Fibroblast of peridontal ligament (primary cell): Measurements from ENCODE around the gene ANKRD44.
"Not testable (repeated sequence)": the region's sequence is repeated elsewhere in the genome, so short reads cannot be mapped to it uniquely, and the experiment has no call there.

Source experiments
- DNase-seq: peaks from one replicate; pipeline ENCODE4 v3.0.0-alpha.2; 2010; ENCODE audit errors: extremely low read depth

The ANKRD44 gene

DNA sequence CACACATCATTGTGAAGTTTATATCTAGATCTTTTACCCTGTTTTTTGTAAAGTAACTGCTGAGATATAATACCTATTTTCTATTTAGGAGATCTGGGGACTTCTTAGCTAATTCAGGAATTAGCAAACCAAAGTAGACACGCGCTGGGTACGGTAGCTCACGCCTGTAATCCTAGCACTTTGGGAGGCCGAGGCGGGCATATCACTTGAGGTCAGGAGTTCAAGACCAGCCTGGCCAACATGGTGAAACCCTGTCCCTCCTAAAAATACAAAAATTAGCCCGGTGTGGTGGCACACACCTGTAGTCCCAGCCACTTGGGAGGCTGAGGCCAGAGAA is 23.0 kb downstream of the ANKRD44 start:
- not testable (repeated sequence) for DNase-seq

DNA sequence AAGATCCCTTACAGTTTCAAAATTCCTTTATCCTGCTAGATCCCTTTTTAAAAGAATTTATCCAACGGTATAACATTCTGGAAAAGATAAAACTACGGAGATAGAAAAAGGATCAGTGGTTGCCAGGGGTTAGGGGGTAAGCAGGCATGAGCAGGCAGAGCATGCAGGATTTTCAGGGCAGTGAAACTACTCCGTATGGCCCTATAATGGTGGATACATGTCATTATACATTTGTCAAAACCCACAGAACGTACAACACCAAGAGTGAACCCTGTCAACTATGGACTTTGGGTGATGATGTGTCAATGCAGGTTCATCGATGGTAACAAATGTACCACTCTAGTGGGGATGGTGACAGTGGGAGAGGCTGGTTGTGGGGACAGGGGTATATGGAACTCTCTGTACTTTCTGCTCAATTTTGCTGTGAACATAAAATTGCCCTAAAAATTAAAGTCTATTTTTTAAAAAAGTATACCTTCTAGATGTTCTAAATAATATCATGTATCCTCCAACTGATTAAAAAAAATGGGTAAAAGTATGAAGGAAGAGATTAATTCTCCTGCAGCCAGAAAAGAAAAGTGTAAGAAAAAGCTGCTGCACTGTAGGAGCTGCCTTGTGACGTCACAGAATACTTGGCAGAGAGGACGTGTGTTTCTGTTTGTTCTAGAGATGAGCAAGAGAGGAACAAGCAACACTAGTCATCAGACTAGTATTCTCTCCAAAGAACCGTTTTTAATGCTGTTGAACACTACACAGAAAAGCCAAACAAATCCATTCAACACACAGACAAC is 23.6 kb downstream of the ANKRD44 start:
- DNase-seq = peak; percentile 94

DNA sequence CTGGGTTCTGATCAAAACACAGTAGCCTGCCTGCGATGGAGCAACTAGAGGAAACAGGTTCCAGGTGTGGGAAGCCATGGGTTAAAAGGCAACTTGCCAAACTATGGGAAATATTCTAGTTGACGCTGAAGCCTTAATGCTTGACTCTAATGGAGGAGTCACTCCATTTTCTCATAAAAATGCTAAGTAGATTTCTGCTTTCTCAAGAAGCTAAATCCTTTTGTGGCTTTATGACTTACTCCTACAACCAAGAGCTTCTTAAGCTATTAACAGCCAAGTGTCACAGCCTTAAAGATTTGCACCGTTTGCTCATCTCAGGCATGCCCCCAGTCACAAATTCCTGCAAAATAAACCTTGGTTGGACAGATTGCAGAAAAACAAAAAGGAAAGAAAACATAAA is 25.2 kb downstream of the ANKRD44 start:
- no peak for DNase-seq

DNA sequence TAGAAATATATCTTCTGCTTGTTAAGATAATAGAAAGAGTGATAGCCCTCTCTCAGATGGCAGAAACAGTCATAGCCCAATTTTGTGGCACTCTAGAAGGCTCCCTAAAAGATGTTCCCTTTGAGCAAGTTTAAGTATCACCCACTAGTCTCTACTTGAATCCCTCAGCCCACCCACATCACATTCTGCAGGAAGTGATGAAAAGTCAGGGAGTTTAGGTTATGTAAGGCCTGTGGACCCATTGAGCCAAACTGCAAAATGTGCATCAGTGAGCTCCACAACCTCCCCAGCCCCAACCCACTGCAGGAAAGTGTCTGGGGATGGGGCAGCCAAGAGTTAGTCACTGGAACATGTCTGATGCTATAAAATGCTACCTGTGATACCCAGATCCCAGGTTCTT is 25.6 kb downstream of the ANKRD44 start:
- no peak for DNase-seq

DNA sequence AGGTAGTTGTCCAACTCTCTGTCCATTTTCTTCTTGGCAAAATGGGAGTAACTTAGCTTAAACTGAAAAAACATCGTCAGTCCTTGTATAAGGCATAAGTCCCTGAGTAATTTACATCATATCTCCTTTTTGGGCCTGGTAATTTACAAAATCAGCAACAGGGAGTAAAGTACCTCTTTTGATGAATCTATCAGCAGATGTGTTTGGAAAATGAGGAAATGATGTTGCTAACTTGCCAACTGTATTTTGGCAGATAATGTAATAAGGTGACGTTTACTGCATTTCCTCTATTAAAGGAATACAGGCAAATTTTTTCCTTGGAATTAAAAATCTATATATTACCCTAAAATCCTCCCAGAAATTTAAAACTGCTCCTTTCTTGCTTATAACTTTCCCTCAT is 29.2 kb downstream of the ANKRD44 start:
- DNase-seq = no peak

DNA sequence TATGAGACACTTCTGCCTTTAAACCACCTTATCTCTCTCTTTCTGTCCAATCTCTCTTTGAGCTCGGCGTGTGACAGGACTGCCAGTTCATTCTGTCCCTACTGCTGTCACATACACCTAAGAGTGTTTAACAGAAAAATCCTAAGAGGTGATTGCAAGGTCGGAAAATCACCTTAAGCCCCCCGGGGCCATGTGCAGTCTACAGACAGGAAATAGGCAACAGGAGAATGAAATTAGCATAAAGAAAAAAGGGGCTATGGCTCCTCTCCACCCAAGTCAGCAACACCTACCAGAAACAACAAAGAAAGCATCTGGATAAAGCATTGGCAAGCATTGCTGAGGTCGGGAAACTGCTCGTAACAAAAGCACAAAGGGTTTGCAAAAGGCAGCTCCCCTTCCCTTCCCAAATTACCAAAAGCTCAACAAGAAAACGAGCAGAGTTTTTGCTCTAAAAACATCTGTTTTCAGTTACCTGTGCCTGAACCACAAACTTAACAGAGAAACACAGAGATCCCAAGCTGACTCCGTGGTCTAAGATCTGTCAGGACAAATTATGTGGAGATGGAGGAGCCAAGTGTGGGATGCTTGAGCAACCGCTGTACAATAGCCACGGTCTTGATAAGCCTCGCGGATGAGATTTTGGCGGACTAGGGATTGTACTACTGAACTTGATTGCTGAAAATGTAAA is 30.4 kb downstream of the ANKRD44 start:
- DNase-seq = peak; percentile 89

DNA sequence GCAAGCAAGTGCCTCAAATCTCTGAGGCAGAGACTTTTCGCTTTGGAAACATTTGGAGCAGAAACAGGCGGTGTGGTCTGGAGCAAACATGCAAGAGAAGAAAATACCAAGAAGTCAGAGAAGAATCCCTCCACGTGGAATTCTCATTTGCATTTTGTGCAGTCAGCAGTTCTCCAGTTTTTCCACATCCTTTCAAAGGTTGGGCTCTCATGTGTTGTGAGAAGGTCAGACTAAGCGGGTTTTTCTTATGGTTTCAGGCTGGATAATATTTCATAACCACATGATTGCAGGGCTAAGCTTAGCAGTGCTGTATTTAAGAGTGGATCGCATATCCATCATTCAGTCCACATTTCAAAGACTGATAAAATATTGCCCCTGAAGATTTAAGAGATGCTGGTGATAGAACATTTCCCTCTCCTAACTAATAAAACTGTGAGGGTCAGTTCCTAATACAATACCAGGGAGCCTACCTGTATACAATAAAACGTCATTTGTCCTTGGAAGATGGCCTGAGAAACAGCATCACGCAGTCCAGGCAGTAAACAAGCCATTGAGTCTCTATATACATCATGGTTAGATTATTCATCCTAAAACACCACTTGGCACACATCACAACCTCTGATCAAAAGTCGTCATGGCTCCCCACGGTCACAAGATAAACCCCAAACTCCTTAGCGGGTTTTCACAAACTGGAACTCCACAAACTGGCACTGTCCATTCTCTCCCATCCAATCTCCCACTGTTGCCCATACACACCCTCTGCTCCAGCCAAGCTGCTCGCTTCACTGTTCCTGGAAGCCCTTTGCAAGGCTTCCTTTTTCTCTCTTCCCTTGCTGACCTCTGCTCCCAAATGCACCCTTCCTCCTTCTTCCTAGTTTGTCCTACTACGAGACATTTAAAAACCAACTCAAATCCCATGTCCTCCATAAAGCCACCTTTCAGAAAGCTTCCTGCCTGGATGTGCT is 31.5 kb downstream of the ANKRD44 start:
- DNase-seq = peak; percentile 79

DNA sequence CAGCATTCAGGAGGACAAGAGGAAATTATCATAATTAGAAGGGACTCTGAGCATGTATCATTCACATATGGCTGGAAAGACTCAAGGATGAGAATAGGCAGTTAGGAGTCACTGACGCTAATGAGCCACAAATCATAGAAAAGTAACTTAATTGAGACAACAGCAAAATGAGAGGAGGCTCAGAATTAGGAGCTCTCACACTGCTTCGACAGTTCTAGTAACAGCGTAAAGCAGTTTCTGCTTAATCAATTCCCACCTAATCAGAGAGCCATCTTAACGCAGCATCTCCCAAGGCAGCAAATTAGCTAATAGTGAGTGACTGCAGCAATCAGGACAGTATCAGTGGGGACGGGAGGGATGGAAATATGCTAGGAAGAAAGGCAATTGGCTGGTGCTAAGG is 32.8 kb downstream of the ANKRD44 start:
- DNase-seq = no peak

DNA sequence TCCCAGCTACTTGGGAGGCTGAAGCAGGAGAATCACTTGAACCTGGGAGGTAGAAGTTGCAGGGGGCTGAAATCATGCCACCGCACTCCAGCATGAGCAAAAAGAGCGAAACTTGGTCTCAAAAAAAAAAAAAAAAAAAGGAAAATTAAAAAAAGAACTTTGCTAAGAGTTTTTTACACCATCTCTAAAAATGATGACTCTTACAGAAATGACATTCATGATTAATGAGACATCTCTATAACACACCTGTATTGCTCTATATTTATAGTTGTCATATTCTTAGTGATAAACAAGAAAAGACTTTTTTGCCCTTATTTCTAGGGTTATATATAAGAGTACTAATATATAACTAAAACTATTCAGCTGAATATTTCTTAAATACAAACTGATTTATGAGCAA is 34.4 kb downstream of the ANKRD44 start:
- no peak for DNase-seq

DNA sequence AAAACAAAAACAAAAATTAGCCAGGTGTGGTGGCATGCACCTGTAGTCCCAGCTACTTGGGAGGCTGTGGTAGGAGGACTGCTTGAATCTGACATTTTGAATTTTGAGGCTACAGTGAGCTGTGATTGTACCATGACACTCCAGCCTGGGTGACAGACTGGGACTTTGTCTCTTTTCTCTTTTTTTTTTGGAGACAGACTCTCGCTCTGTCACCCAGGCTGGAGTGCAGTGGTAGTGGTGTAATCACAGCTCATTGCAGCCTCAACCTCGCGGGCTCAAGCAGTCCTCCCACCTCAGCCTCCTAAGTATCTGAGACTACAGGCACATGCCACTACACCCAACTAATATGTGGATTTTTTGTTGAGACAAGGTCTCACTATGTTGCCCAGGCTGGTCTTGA is 35.6 kb downstream of the ANKRD44 start:
- DNase-seq = no peak

DNA sequence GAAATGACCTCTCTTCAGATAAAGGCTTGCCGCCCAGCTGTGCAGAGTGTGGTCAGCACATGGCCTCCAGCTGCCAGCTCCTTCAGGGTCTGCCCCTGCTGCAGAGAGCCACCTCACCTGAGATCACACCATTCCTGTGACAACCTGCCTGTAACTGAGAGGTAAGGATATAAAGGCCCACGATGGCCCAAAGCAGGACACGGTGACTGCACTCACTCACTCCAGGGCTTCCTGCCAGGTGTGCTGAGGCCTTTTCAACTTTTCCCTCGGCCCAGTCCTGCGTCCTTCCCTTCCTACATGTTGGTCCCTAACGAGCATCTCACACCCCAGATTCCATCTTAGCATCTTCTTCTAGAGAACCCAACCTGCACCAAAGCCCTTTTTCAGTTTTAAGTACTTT is 36.2 kb downstream of the ANKRD44 start:
- no peak for DNase-seq

DNA sequence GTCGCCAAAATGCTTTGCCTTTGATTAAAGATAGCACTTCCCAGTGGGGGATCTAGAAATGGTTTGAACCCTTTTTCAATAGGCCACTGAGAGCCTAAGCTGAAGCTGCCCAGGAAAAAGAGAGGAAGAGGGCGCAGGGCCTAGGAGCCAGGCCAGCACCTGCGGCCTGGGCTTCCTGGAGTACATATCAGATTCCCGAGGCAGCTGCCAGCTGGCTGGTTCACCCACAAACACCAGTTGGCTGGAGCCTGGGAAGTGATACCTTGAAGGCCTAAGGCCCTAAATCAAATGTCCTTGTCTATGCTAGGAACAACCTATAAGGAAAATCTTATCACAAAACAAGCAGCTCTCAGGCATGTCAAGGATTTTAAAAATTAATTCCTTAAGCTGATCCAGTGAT is 37.1 kb downstream of the ANKRD44 start:
- DNase-seq = no peak

DNA sequence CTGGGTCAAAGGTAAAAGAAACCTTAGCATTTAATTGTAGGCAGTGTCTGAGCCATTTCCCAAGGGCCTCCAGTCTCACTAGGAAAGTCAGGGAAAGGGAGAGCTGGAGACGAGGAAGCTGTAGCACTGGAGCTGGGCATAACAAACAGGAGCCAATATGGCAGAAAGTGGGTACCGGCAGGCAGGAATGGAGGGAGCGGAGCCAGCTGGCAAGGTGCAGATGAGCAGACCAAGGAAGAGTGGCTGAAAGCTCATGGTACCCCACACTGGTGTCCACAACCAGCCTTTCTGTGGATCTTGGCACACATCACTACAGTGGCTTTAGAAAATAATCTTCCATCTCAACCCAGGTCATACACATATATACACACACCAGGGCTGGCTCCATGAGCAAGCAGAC is 40.0 kb downstream of the ANKRD44 start:
- no peak for DNase-seq

DNA sequence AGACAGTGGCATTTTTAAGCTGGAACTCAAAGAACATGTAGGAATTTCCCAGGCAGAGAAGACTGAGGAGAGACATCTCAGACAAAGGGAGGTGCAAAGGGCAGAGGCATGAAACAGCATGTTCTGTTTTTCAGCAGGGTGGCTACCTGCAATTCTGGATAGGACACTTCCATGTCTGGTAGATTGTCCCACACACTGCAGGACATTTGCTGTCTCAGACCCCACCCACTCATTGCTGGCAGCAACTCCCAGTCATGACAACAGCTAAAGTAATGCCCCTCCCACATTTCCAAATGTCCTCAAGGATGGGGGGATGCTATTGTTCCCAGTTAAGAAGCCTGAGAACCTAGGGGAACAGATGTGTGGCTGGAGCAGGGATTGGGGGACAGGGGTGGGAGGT is 40.8 kb downstream of the ANKRD44 start:
- no peak for DNase-seq

DNA sequence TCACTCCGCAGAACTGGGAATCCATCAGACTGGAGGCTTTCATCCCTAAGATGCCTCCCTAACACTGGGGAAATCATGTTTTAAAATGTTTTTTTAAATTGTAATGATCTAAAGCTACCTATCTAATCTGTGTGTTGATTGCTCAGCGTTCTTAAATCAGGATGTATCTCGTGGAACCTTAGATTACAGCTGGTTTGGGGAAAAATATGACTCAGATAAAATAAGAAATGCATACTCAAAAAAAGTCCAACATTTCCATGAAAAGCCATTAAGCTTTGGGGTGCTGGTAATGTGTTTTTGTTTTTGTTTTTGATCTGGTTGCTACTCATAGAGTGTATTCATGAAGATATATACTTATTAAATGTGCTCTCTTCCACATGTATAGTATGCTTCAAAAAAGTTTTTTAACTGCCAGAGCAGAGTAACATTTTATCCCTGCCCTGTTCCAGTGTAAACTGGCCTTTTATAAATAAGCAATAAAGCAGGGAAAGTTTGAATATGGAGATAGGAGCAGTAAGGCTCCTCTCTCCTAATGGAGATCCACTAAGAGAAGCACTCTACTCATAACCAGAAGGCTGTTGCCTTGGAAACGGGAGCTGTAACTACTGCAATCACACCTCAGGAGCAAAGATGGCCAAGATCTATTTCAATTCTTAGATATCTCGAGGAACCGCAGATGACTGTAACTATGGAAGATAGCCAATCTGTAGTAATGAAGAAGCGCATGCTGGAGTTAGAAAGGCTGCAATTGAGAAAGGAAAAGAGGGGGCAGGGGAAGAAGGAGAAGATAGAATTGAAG is 41.6 kb downstream of the ANKRD44 start:
- DNase-seq = peak; percentile 85

DNA sequence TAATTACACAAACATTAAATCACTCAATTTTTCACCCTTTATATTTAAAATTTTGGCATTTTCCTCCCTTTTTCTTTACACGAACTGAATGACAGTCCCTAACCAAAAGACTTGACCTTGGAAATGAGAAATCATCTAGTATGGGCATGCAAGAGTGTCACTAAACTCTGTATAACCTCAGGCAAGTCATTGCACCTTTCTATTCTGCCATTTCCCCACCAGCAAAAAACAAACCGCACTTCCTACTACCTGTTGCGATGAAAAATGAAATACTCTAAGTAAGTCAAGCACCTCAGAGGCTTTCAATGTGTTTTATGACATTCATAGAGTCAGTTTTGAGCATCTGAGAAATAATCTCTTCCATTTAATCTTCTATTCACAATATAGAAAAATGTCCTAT is 44.1 kb downstream of the ANKRD44 start:
- DNase-seq = no peak

DNA sequence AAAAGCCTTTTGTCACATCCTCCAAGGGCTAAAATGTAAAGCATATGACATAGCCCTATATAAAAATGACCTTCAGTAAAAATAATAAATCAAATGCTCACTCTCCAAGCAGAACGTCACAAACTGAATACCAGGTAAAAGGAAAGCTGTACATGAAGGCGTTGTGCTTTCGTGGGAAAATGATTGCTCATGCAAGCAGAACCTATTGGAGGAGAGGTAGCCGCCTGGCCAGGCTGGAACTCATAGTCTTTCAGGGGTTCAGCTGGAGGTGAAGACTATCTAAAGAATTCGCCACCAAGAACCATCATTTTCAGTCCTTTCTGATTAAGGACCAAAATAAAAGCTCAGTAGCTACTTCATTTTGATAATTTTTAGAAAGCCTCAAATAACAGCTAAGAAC is 44.7 kb downstream of the ANKRD44 start:
- no peak for DNase-seq

DNA sequence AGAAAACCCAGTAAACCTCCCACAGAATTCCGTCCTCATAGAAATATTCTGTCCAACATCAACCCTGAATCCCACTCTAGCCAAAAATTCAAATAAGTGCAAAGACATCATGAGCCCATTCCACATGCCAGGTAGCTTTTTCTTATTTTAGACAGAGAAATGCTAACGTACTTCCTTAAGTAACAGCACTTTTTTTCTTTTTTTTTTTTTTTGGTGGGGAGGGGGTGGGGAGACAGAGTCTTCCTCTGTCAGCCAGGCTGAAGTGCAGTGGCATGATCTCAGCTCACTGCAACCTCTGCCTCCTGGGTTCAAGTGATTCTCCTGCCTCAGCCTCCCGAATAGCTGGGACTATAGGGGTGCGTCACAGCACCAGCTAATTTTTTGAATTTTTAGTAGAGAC is 45.5 kb downstream of the ANKRD44 start:
- DNase-seq = no peak

DNA sequence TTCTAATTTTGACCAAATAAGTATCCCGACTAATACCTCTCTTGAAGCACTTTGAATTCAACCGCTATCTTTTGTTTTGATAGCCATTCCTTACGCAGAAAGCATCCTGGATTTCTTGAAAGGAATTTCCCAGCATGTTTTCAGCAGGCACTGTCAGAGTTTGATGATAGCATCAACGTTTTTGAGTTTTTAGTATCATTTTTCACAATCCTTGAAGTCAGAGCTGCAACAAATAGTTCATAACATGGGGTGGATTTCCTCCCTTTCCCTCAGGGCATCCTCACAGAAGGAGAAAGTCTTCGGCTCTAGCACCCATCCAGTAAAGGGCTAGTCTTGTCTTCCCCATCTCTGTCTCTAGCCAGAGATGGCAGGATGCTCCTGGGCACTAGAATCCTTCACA is 46.2 kb downstream of the ANKRD44 start:
- DNase-seq = no peak

DNA sequence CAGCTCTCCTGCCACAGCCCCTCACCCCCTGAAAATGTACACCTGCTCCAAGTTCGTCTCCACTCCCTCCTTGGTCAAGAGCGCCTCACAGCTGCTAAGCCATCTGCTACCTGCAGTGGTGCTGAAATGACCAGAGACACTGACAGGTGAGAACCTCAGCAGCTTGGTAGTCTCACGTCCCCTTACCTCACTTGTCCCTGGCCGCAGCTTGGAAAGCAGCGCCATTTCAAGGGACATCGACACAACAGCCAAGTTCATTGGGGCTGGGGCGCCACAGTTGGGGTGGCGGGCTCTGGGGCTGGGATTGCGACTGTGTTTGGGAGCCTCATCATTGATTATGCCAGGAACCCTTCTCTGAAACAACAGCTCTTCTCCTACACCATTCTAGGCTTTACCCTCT is 47.5 kb downstream of the ANKRD44 start:
- DNase-seq = no peak

DNA sequence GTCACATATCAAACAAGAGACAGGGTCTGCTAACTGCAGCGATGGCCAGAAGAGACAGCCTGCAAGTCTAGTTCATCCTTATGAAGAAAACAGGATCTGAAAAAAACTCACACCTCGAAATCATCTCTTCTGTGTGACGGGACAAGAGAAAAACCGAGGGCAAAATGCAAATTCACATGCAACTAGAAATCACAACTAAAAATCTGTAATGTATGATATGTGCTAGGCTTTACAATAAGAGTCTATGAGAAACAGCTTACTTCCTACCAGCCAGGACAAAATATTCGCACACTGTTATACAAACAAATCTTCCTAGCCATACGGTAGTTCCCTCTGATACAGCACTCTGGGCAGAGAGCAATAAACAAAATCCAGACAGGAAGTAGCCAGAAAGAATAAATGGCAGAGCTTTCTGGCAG is 48.8 kb downstream of the ANKRD44 start:
- peak; percentile 41 for DNase-seq
